Activated CD8-positive, alpha-beta memory T cell treated with anti-CD3 and anti-CD28 coated beads, Interleukin-2, amount 50 U/mL, for 1 hour (primary cell): ENCODE measurements around the gene LRRC25.
"Not testable (repeated sequence)": the region's sequence is repeated elsewhere in the genome, so short reads cannot be mapped to it uniquely, and the experiment has no call there.

Experiments used
- DNase-seq: peaks from one replicate; pipeline ENCODE4 v3.0.0-alpha.2; 2020; ENCODE audit errors: extremely low read depth

Gene LRRC25

GRCh38 chr19:18380843-18381242 lies 16.6 kb downstream of the LRRC25 start:
- DNase-seq = no peak

DNA sequence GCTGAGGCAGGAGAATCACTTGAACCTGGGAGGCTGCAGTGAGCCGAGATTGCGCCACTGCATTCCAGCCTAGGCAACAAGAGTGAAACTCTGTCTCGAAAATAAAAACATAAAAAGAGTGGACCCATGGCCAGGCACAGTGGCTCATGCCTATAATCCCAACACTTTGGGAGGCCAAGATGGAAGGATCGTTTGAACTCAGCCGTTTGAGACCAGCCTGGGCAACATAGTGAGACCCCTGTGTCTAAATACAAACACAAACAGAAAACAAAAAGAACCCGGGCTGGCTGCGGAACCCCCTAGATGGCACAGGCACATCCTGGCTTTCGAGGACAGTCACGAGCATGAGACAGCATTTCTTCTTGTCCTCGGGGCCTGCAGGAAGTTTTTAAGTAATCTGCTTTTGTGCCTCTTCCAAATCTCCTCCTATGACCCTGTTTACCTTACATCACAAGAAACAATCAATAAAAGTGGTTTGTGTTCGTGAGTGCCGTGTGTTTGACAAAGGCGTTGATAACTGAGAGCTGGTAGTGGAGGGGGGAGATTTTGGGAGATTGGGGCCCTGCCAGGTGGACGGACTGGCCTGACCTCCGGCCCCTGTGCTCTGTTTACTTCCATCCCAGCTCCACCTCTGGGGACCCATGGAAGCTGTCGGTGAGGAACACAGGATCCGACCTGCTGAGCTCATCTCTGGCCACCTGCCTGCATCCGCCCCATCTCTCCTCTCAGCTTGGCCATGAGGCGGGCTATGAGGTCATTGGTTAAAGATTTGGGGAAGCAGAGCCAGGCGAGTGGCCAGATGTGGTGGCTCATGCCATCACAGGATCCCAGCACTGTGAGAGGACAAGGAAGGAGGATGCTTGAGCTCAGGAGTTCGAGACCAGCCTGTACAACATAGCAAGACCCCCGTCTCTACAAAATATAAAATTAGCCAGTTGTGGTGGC lies 17.3 kb downstream of the LRRC25 start:
- no peak for DNase-seq

DNA sequence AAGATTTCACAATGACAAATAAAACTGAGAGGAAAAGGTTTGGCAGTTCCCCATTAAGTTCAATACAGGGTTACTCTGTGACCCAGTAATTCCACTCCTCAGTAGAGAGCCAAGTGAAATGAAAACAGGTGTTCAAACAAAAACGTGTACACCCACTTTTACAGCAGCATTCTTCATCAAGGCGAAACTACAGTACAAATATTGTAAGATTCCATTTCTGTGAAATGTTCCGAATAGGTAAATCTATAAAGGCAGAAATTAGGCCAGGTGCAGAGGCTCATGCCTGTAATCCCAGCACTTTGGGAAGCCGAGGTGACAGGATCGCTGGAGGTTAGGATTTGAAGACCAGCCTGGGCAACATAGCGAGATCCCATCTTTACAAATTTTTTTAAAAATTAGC lies 20.4 kb downstream of the LRRC25 start:
- no peak for DNase-seq

DNA sequence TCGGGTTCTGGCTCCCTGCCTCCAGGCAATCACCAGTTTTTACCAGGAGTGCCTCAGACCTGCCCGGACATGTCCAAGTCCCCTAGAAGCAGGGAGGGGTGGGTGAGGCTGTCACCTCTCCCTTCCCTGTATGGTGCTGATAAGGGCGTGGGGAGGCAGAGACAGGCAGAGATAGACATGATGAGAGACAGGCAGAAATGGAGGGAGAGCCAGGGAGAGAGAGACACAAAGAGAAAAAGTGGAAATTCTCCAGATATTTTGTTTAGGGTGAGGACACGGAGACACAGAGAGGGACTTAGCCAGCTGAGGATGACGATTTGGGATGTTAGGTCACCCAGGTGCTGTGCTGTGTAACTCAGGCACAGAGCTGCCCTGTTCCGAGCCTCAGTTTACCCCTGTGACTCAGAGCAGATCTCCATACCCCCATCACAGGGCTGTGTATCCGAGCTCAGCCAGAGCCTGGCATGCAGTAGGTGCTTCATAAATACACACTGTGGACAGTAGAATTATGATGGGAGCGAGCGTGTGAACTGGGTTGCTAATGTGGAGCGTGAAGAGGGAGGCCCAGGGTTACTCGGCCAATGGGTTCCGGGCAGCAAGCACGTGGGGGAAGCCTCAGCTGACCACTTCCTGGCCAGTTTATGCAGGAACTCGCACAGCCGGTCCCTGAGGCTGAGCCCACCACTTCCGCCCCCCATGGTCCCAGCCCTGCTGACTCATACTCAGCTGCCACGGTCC lies 23.4 kb downstream of the LRRC25 start:
- DNase-seq = no peak

GRCh38 chr19:18373407-18373891 lies 24.0 kb downstream of the LRRC25 start:
- DNase-seq = no peak

- DNase-seq = no peak
These were observed 28.8 kb downstream of the LRRC25 start for GRCh38 chr19:18368504-18369222.

GRCh38 chr19:18366021-18366435 lies 31.4 kb downstream of the LRRC25 start:
- DNase-seq = no peak

GRCh38 chr19:18364826-18365528 lies 32.4 kb downstream of the LRRC25 start:
- no peak for DNase-seq

GRCh38 chr19:18364277-18364825 lies 33.1 kb downstream of the LRRC25 start:
- DNase-seq = not testable (repeated sequence)

DNA sequence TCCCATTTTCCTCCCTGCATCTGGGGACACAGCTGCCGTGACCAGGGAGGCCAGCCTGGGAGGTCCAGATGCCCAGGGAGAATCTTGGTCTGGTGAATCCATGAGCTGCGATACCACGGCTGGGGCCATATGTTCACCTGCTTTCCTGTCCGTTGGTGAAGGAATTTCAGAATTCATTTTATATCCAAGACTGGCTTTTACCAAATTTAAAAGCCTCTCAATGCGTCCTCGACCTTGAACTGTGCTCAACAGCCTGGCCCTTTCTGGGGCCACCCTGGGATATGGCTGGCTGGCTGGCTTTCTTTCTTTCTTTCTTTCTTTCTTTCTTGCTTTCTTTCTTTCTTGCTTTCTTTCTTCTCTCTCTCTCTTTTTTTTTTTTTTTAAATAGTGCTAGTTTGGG lies 33.6 kb downstream of the LRRC25 start:
- no peak for DNase-seq

GRCh38 chr19:18362934-18363542 lies 34.4 kb downstream of the LRRC25 start:
- no peak for DNase-seq

- DNase-seq = no peak
These were observed 35.8 kb downstream of the LRRC25 start for GRCh38 chr19:18361646-18362045.

GRCh38 chr19:18357041-18357440 lies 40.4 kb downstream of the LRRC25 start:
- DNase-seq = no peak

DNA sequence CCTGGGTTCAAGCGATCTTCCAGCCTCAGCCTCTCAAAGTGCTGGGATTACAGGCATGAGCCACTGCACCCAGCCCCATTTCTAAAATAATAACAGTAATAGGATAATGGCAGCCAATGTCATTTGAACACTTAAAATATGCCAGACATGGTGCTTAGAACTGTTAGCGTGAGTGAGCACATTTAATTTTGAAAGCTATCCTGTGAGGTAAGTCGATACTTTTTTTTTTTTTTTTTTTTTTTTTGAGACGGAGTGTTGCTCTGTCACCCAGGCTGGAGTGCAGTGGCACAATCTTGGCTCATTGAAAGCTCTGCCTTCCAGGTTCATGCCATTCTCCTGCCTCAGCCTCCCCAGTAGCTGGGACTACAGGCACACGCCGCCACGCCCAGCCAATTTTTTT lies 42.7 kb downstream of the LRRC25 start:
- DNase-seq = not testable (repeated sequence)

GRCh38 chr19:18353378-18354005 lies 43.9 kb downstream of the LRRC25 start:
- DNase-seq = no peak

GRCh38 chr19:18351544-18351943 lies 45.9 kb downstream of the LRRC25 start:
- no peak for DNase-seq

- DNase-seq = no peak
These were observed 46.9 kb downstream of the LRRC25 start for GRCh38 chr19:18350490-18350889.

GRCh38 chr19:18349524-18350128 lies 47.8 kb downstream of the LRRC25 start:
- no peak for DNase-seq

DNA sequence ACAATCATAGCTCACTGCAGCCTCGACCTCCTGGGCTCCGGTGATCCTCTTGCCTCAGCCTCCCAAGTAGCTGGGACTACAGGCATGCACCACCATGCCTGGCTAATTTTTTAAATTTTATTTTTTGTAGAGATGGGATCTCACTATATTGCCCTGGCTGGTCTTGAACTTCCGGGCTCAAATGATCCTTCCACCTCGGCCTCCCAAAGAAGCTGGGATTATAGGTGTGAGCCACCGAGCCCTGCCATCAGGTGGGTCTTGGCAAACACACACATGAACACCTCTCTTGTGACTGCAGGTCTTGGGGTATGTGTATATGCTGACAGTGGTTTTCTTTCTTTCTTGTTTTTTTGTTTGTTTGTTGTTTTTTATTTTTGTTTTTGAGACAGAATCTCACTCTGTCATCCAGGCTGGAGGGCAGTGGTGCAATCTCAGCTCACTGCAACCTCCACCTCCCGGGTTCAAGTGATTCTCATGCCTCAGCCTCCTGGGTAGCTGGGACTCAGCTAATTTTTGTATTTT lies 48.5 kb downstream of the LRRC25 start:
- DNase-seq = not testable (repeated sequence)
